WTC11 (cell line): ENCODE measurements around the gene STK24.

Source experiments
- CBFB ChIP-seq: sonication (generic); formaldehyde crosslinking; IDR thresholded peaks from 2 replicates; pipeline ENCODE4 v1.8.1; 2022; ENCODE audit warnings: mild to moderate bottlenecking, low read depth, missing genetic modification reagents
- RORB ChIP-seq: fragments of 250-450 bp; sonication (Bioruptor Pico); IDR thresholded peaks from 2 replicates; pipeline ENCODE4 v1.9.0; 2021; ENCODE audit warnings: mild to moderate bottlenecking
- USF2 ChIP-seq: sonication (generic); formaldehyde crosslinking; IDR thresholded peaks from 2 replicates; pipeline ENCODE4 v1.8.1; 2023; ENCODE audit warnings: mild to moderate bottlenecking, missing genetic modification reagents, moderate library complexity

DNA sequence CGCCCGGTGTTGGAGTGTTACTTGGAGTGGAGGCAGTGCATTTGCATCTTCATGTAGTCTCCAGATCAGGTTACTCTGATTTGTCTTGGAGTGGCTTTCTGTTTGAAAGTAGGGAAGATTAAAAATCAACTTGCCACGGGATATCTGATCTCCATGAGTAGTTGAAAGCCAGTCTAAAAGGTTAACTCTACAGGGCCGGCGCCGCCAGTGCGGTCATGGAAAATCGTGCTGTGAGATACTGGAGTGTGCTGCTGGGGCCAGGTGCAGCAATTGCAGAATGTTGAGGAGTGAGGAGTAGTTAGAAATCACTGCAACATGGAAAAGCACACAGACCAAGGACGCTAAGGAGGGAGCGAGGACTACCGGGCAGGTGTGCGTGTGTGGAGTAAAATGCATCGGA is 175.0 kb downstream of the STK24 start:
- TF ChIP-seq RORB (CRISPR knock-in tag), result no peak
- no peak for TF ChIP-seq CBFB (CRISPR knock-in tag)
- TF ChIP-seq USF2, result no peak
